IMR-90 (cell line): ENCODE measurements around the gene TJP1. TPM values are rescaled to one million over a fixed set of nuclear protein-coding genes. Genes with fewer than 3 reads are reported as not detected.

Experiments
- ATAC-seq: fragments of 200-7000 bp; cut with Tn5 transposase; 2 replicates; pipeline ENCODE4 v1.9.1; 2020; ENCODE audit warnings: low read depth, mild to moderate bottlenecking, moderate library complexity
- BruUV-seq: library from RNA; stranded (reverse); fragments of 400-500 nt; replicated peaks from 2 replicates; lab custom pipeline; 2021; lab: Mats Ljungman, UMichigan
- CTCF ChIA-PET: fragments of 300-600 bp; formaldehyde crosslinking; extraction: SDS; loops from one replicate; lab custom pipeline; 2021; ENCODE audit warnings: antibody characterized with exemption; lab: Yijun Ruan, JAX
- POLR2A ChIA-PET: fragments of 300-600 bp; sonication (Branson Sonifier 250); formaldehyde crosslinking; loops from one replicate; lab custom pipeline; 2022; ENCODE audit warnings: antibody characterized with exemption; ENCODE audit not compliant: unreplicated experiment; lab: Charles Lee
- DNase-seq: peaks from one replicate; pipeline ENCODE4 v3.0.0; 2013
- H2AFZ ChIP-seq: replicated peaks from 2 replicates; pipeline ENCODE3; 2013; ENCODE audit warnings: low read length, mild to moderate bottlenecking; ENCODE audit not compliant: poor library complexity
- H2AK5ac ChIP-seq: 2 replicates; pipeline ENCODE4 v1.6.1; 2013; ENCODE audit warnings: low read depth, low read length, inconsistent platforms
- H2AK9ac ChIP-seq: replicated peaks from 2 replicates; pipeline ENCODE3; 2013; ENCODE audit warnings: mild to moderate bottlenecking, low read depth, low read length, moderate library complexity; ENCODE audit not compliant: poor library complexity
- H2BK120ac ChIP-seq: 2 replicates; pipeline ENCODE4 v1.6.1; 2013; ENCODE audit warnings: low read depth, low read length, inconsistent platforms
- H2BK15ac ChIP-seq: 3 replicates; pipeline ENCODE4 v1.6.1; 2013; ENCODE audit warnings: low read depth, low read length, inconsistent platforms
- H2BK20ac ChIP-seq: 2 replicates; pipeline ENCODE4 v1.6.1; 2013; ENCODE audit warnings: low read depth, mild to moderate bottlenecking, inconsistent platforms, low read length, moderate library complexity
- H2BK5ac ChIP-seq: 2 replicates; pipeline ENCODE4 v1.6.1; 2013; ENCODE audit warnings: mild to moderate bottlenecking, low read depth, low read length, inconsistent platforms; ENCODE audit not compliant: poor library complexity, severe bottlenecking
- H3K14ac ChIP-seq: replicated peaks from 2 replicates; pipeline ENCODE4 v1.6.1; 2013; ENCODE audit warnings: low read depth, low read length, inconsistent platforms
- H3K18ac ChIP-seq: 2 replicates; pipeline ENCODE4 v1.6.1; 2013; ENCODE audit warnings: low read depth, low read length, control low read depth
- H3K23ac ChIP-seq: 2 replicates; pipeline ENCODE4 v1.6.1; 2013; ENCODE audit warnings: low read depth, low read length, inconsistent platforms
- H3K27ac ChIP-seq: 2 replicates; pipeline ENCODE4 v1.5.1; 2013; ENCODE audit warnings: mild to moderate bottlenecking, control low read depth, low read length; ENCODE audit not compliant: insufficient read depth
- H3K27me3 ChIP-seq: 2 replicates; pipeline ENCODE4 v1.6.1; 2013; ENCODE audit warnings: low read length; ENCODE audit not compliant: control insufficient read depth, insufficient read depth
- H3K36me3 ChIP-seq: 2 replicates; pipeline ENCODE4 v1.6.1; 2013; ENCODE audit warnings: low read length, mixed read lengths; ENCODE audit not compliant: control insufficient read depth, insufficient read depth
- H3K4ac ChIP-seq: 2 replicates; pipeline ENCODE4 v1.6.1; 2013; ENCODE audit warnings: low read depth, low read length, inconsistent platforms
- H3K4me1 ChIP-seq: 2 replicates; pipeline ENCODE4 v1.6.1; 2013; ENCODE audit warnings: low read length, mixed read lengths; ENCODE audit not compliant: control insufficient read depth, insufficient read depth
- H3K4me2 ChIP-seq: 2 replicates; pipeline ENCODE4 v1.6.1; 2013; ENCODE audit warnings: low read depth, mild to moderate bottlenecking, control low read depth, low read length, moderate library complexity
- H3K4me3 ChIP-seq: 2 replicates; pipeline ENCODE4 v1.5.1; 2013; ENCODE audit warnings: low read depth, mild to moderate bottlenecking, control low read depth, low read length, moderate library complexity; ENCODE audit not compliant: insufficient read depth
- H3K56ac ChIP-seq: 2 replicates; pipeline ENCODE4 v1.6.1; 2013; ENCODE audit warnings: low read length, inconsistent platforms; ENCODE audit not compliant: insufficient read depth; ENCODE audit errors: extremely low read depth
- H3K79me1 ChIP-seq, 2 experiments: 2 replicates each; pipeline ENCODE4 v1.6.1; 2013; ENCODE audit warnings: low read length in 2 of 2, inconsistent platforms in 1 of 2, low read depth in 1 of 2
- H3K9ac ChIP-seq: 2 replicates; pipeline ENCODE4 v1.6.1; 2013; ENCODE audit warnings: low read depth, low read length, control low read depth
- H3K9me1 ChIP-seq: 2 replicates; pipeline ENCODE4 v1.6.1; 2013; ENCODE audit warnings: low read length, inconsistent platforms; ENCODE audit not compliant: insufficient read depth
- H3K9me3 ChIP-seq: 2 replicates; pipeline ENCODE4 v1.6.1; 2013; ENCODE audit warnings: low read length; ENCODE audit not compliant: control insufficient read depth, insufficient read depth
- H4K20me1 ChIP-seq: 2 replicates; pipeline ENCODE4 v1.6.1; 2013; ENCODE audit warnings: low read length, inconsistent platforms; ENCODE audit not compliant: insufficient read depth
- H4K5ac ChIP-seq: 2 replicates; pipeline ENCODE4 v1.6.1; 2013; ENCODE audit warnings: mild to moderate bottlenecking, low read depth, low read length, control low read depth
- H4K8ac ChIP-seq, 2 experiments: 2 replicates each; pipeline ENCODE4 v1.6.1; 2013; ENCODE audit warnings: low read depth in 2 of 2, low read length in 2 of 2, control low read depth in 1 of 2, inconsistent platforms in 1 of 2
- H4K91ac ChIP-seq: 2 replicates; pipeline ENCODE4 v1.6.1; 2013; ENCODE audit warnings: low read depth, low read length, inconsistent platforms; ENCODE audit not compliant: insufficient read depth
- ELK1 ChIP-seq: fragments of 150-350 bp; IDR thresholded peaks from 2 replicates; pipeline ENCODE4 v1.6.1; 2016; ENCODE audit warnings: low read depth, mild to moderate bottlenecking, low read length, moderate library complexity, borderline replicate concordance
- FOS ChIP-seq: fragments of 150-350 bp; IDR thresholded peaks from 2 replicates; pipeline ENCODE4 v1.6.1; 2016; ENCODE audit warnings: low read depth, low read length
- MAZ ChIP-seq: IDR thresholded peaks from 2 replicates; pipeline ENCODE4 v1.6.1; 2012; ENCODE audit warnings: low read depth, mild to moderate bottlenecking, low read length, improper control_type of control experiment, moderate library complexity, borderline replicate concordance
- WGBS, 2 experiments: methylation state at CpG; one replicate each; pipeline versions ENCODE4 v1.1.5 to v1.1.7; 2013; ENCODE audit warnings: missing lambda C conversion rate in 2 of 2; ENCODE audit not compliant: insufficient read length in 1 of 2; ENCODE audit errors: extremely low coverage in 2 of 2; 5-methylcytosine and 5-hydroxymethylcytosine counted together
- dilution Hi-C: fragments of 300-500 bp; cut with HindIII; formaldehyde crosslinking; loops from one replicate; pipeline ENCODE4 v1.14.3; 2018; ENCODE audit warnings: low sequenced_read_pairs; ENCODE audit not compliant: unreplicated experiment
- in situ Hi-C: fragments of 300-500 bp; cut with MboI; formaldehyde crosslinking; loops from 3 replicates; pipeline ENCODE4 v1.14.3; 2019; ENCODE audit warnings: low sequenced_read_pairs, inconsistent platforms, mixed read lengths
- intact Hi-C: fragments of 100-400 bp; cut with micrococcal nuclease; formaldehyde crosslinking; loops from 2 replicates; pipeline ENCODE4 v1.10.0; 2022
- polyA plus RNA-seq, 3 experiments: library from polyadenylated mRNA; depleted of rRNA; stranded (reverse); fragments of >200 nt; gene quantifications; 2 replicates each; pipeline ENCODE4 v1.2.3, GENCODE V29; 2012; ENCODE audit warnings: low replicate concordance in 1 of 3
- total RNA-seq: library from RNA; depleted of rRNA; stranded (reverse); fragments of >200 nt; gene quantifications from 2 replicates; pipeline ENCODE4 v1.2.3, GENCODE V29; 2012

TJP1 gene
- total and polyA plus RNA-seq, 2 of the 4 experiments (the other 2 are of a cell fraction) = 42.2 to 43.4 TPM

DNA sequence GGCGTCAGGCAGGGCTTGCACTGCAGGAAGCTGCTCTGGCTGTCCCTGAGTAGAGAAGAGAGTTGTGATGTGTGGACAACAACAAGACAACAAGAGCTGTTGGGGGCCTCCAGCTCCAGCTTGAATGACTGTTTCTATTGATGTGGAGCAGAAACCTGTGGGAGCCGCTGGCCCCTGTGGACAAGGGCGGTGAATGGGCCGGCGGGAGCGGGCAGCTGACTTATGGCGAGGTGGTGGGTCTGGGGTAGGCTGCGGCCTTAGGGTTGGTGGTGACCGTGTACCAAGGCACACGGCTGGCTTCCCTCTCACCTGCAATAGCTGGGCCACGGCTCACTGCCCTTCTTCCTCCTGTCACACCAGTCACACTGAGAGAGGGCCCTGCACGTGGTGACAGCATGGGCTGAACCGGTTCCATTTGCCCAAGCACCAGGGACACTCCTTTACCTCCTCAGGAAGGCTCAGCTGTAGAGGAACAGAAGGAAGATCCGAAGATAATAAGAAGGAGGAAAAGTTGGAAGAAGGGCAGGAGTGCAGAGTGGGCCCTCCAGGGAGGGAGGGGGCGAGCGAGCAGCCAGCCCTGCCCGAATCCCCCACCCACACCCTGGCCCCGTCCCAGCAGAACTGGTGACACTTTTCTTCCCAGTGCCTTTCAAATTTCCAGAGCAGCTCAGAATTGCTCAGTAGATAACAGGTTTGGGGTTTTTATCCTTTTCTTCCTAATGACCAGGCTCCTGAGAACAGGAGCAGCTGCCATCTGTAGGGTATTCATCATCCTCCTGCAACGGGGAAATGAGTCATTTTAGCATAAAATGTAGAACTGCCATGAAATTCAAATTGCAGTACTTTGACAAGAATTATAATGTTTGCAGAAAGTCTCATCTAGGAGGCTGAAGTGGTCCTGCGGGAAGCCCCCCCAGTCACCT lies 136.9 kb downstream of the TJP1 start:
- no peak for TF ChIP-seq ELK1
- peak; percentile 3; the same call in 1 of the 2 replicates for TF ChIP-seq MAZ
- peak; percentile 54; the same call in 1 of the 2 replicates for TF ChIP-seq FOS
- H3K23ac ChIP-seq = no peak overlapping the region
- H3K4ac ChIP-seq = 0 out of 2 replicates have a peak overlapping the region, but pooled peaks have one; percentile 29
- WGBS, 2 experiments = no CpG with 5 or more reads among the region's 20 CpGs
- H4K8ac ChIP-seq = no peak overlapping the region
- H3K18ac ChIP-seq = no peak overlapping the region
- 0 out of 2 replicates have a peak, but pooled peaks cover 3% of the 10 kb centered on the region for H3K4me1 ChIP-seq
- no peak overlapping the region; the same call in 2 of the 3 replicates for H2BK15ac ChIP-seq
- CTCF ChIA-PET = no interaction called here
- no peaks in the 10 kb centered on the region for H3K36me3 ChIP-seq
- H3K4me3 ChIP-seq = no peak overlapping the region
- H2BK20ac ChIP-seq = no peak overlapping the region
- H3K9me3 ChIP-seq = no peaks in the 10 kb centered on the region
- H3K9ac ChIP-seq = no peak overlapping the region
- no peaks in the 10 kb centered on the region for H3K27me3 ChIP-seq
- no peak overlapping the region; the same call in 1 of the 2 replicates for H4K91ac ChIP-seq
- H3K79me1 ChIP-seq = no peaks in the 10 kb centered on the region
- DNase-seq = peak; percentile 79
- BruUV-seq = no TSS peak
- in situ Hi-C loops (no loop called here), intact Hi-C loops (no loop called here), dilution Hi-C loops (no loop called here)
- H2AK5ac ChIP-seq = peak overlapping the region; percentile 82
- no peak overlapping the region for H3K14ac ChIP-seq
- peaks cover 4% of the 10 kb centered on the region; the same call in 1 of the 2 replicates for H3K9me1 ChIP-seq
- POLR2A ChIA-PET = no interaction called here
- H4K5ac ChIP-seq = no peak overlapping the region
- peak overlapping the region; percentile 82 for H2AK9ac ChIP-seq
- H3K27ac ChIP-seq = no peak overlapping the region
- H2BK5ac ChIP-seq = no peak overlapping the region
- no peak overlapping the region for H3K4me2 ChIP-seq
- H3K56ac ChIP-seq = no peak overlapping the region
- ATAC-seq = peak; percentile 76
- peak overlapping the region; percentile 64 for H2AFZ ChIP-seq
- H4K20me1 ChIP-seq = no peaks in the 10 kb centered on the region
- H2BK120ac ChIP-seq = peak overlapping the region; percentile 55; the same call in 1 of the 2 replicates
